Smooth muscle cell of the brain vasculature (primary cell): ENCODE data around the gene LAPTM5.
"Not testable (repeated sequence)": the region's sequence is repeated elsewhere in the genome, so short reads cannot be mapped to it uniquely, and the experiment has no call there.

Experiments
- DNase-seq: peaks from one replicate; pipeline ENCODE4 v3.0.0-alpha.2; 2012; ENCODE audit warnings: low read depth, low spot score

The LAPTM5 gene

GRCh38 chr1:30695439-30695841, 62.1 kb downstream of the LAPTM5 start:
- DNase-seq: no peak

GRCh38 chr1:30694280-30695175, 63.0 kb downstream of the LAPTM5 start:
- no peak for DNase-seq

GRCh38 chr1:30693822-30694221, 63.8 kb downstream of the LAPTM5 start:
- DNase-seq: no peak

DNA sequence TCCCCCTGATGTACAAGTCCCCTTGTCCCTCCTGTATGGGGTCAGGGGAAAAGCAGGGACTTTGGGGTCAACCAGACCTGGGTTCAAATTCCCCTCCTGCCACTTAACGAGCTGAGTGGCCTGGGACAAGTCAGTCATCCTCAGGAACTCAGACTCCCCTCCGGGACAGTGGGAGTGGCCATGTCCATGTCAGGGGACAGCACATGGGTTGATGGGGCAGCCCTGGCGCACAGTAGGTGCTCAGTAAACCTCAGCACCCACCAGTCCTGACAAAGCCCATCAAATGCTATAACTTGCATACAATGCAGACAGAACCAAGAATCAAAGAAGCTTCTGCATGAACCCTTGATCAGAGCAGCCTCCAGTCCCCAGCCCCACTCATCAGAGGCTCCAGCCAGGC, 64.2 kb downstream of the LAPTM5 start:
- no peak for DNase-seq

DNA sequence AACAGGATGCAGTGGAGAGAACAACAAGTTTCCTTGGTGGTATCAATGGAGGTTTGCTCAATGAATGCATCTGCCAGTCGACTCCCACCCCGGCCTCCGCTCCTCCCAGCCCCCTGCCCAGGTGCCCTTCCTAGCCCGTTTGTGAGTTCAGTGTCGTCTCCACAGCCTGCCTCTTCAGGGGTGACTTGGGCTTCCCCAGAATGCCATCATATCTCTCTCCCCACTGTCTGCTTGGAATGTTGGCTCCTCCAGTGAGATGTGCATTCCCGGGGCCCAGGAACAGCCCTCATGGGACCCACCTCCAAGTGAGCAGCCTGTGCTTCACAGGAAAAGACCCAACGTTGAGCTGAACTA, 64.6 kb downstream of the LAPTM5 start:
- no peak for DNase-seq

DNA sequence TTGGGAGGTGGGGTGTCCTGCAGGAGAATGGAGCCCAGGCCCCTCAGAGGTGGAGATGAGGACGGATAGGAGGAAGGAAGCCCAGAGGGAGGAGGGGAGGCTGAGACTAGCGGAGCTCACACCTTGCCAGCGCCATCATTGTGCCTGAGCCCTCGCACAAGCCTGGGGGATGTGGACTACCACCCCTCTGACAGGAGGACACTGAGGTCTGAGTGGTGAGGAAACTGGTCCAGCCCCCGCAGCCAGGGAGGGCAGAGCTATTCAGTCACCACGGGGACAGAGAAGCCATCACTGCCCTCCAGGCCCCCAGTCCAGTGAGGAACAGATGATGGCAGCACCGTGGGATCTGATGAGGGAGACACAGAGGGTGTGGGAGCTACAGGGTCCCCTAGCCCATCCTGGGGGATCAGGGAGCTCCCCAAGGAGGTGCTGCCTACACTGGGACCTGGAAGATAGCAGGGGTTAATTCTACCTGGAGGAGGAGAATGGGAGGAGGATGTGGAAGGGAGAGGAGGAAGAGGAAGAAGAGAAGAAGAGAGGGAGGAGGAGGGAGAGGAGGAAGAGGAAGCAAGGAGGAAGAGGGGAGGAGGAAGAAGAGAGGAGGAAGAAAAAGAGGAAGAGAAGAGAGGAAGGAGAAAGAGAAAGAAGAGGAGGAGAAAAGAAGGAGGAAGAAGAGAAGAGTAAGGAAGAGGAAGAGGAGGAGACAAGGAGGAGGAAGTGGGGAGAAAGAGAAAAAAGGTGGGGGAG, 65.2 kb downstream of the LAPTM5 start:
- DNase-seq: no peak

GRCh38 chr1:30691480-30691879, 66.1 kb downstream of the LAPTM5 start:
- DNase-seq: no peak

GRCh38 chr1:30689901-30690645, 67.5 kb downstream of the LAPTM5 start:
- no peak for DNase-seq

GRCh38 chr1:30688920-30689794, 68.4 kb downstream of the LAPTM5 start:
- no peak for DNase-seq

GRCh38 chr1:30688516-30688915, 69.1 kb downstream of the LAPTM5 start:
- DNase-seq: not testable (repeated sequence)

DNA sequence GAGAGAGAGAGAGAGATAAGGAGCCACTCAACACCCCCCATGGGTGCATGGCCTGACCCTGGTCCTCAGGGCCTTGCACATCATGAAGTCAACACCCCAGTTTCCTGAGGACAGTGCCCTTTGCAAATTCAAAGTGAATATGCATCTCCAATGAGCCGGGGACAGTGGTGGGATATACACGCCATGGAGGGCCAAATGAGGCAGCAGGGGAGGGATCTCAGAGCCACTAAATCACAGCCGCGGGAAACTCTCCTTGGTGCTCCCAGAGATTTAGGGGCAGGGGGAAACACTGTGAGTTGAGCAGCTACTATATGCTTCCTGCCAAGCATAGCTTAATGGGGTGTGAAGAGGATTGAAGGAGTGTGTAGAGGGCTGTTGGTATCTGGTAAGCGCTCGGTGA, 69.7 kb downstream of the LAPTM5 start:
- DNase-seq: no peak

DNA sequence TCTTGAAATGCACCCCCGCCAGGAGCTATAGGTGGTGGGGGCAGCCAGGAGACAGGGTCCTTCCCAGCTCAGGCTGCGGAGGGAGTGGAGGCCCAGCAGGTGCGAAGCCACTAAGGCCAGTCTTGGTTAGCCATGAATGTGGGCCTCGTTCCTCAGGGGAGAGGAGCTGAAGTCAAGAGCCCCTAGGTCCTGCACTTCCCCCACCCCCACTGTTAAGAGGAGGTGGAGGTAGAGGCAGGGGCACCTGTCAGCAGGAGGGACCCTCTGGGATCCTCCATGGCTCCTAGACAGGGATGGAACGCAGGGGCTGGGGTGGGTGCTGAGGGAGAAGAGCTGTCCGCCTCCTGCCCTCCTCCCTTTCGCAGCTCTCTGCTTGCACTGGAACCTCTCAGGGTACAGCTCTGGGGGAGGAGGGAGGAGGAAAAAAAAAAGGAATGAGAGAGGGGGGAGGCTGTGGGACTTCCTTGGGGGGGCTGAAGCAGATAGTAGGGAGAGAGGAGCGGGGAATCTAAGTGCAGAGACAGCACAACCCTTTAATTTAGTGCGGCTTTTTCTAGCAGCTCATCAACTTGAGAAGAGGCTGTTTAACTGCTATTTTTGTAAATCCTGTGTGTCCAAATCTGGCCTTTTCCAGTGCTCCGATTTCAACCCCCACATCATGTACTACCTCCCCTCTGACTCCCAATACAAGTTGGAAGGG, 71.2 kb downstream of the LAPTM5 start:
- no peak for DNase-seq

GRCh38 chr1:30685796-30686165, 71.8 kb downstream of the LAPTM5 start:
- no peak for DNase-seq

- DNase-seq: no peak
Observed at GRCh38 chr1:30684881-30685795, 72.4 kb downstream of the LAPTM5 start.

- DNase-seq: no peak
Observed at GRCh38 chr1:30684259-30684658, 73.3 kb downstream of the LAPTM5 start.

DNA sequence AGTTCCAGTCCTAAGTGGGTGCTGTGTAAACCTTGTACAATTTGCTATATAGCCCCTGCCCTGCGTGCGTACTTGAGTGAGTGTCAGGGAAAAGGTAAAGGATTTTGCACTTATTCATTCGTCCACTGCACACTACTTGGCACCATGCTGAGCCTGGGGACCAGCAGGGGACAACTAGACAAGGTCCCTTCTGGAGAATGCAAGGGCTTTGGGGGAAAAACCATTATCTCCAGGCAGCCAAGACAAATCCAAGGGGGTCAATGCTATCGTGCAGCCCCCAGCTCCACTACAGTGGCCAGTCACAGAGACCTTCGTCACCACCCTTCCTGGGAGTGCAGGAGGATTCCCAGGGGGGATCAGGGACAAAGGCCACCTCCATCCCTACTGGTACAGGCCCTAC, 73.9 kb downstream of the LAPTM5 start:
- no peak for DNase-seq
